HCT116 (cell line): ENCODE results near the gene SIRPA.

Experiments used
- CEBPB ChIP-seq: IDR thresholded peaks from 2 replicates; pipeline ENCODE4 v1.6.1; 2012; ENCODE audit warnings: low read depth
- EZH2phosphoT487 ChIP-seq: fragments of 200-600 bp; IDR thresholded peaks from 2 replicates; pipeline ENCODE4 v1.6.1; 2018; ENCODE audit warnings: antibody characterized with exemption, borderline replicate concordance
- ZNF274 ChIP-seq: fragments of 200-500 bp; sonication (Bioruptor generic); IDR thresholded peaks from 2 replicates; pipeline ENCODE4 v1.6.1; 2014; ENCODE audit warnings: mild to moderate bottlenecking, low read depth, low read length, inconsistent platforms

DNA sequence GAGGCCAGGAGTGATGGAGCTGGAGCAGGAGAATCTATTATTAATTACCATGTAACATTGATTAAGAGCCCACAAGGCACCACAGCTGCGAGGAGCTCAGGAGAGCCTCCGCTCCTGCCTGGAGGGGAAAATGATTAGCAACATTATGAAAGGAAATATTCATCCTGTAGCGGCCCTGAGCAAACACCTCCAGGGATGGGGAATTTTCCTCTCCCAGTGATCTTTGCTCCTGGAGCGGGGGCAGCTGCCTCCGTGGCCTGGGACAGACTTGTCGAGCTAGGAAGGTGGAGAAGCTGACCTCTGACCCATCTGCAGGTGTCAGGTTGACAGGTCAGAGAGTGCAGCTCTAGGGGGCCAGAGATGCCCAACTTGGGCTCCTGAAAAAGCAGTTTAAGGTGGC, 40.1 kb upstream of the SIRPA start:
- TF ChIP-seq CEBPB (no peak), ZNF274 (no peak), EZH2phosphoT487 (no peak)
